AG10803 (cell line): ENCODE data around the gene KCNJ6.

ENCODE experiments used
- DNase-seq: peaks from one replicate; pipeline ENCODE4 v3.0.0; 2010; ENCODE audit warnings: low read depth
- H3K4me3 ChIP-seq: 2 replicates; pipeline ENCODE4 v1.5.1; 2011; ENCODE audit warnings: mild to moderate bottlenecking, low read length, control low read depth
- TF ChIP-seq, protein P1 (sequence below): conservative IDR thresholded peaks from 2 replicates; pipeline ENCODE4 v1.5.1; 2011; ENCODE audit warnings: mild to moderate bottlenecking, low read length, control low read depth, inconsistent platforms

The KCNJ6 gene

DNA sequence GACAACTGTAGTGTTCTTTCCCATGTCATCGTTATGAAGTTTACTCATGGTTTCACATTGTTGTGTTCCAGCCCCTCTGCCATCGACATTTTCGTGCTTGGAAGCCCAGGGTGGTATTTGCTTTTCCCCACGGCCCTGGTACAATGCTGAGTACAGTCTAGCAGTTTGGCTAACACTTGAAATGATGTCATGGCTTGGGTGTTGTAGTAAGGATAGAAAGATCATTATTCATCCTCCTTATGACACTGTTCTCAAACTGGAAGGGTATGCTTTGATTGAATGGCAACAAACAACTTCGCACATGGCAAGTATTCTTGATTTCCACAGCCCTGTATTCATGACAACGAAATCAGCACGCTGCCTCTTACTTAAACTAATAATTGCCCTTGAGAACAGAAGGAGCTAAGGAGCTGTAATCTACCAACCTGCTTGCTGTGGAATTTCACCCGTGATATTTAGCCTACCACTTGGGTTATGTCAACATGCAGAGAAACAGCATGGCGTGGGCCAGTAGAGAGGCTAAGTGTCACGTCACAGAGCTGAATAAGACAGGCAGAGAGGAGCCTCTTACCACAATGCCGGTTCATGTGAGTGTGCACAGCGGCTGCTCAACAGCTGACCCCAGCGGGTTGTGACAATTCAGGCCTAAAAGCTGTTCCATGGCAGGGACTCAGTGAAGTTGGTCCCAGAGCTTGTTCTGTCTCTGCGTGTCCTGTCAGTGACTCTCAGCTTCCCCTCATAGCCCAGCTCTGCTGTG lies 73.9 kb downstream of the KCNJ6 start:
- TF ChIP-seq, protein P1, sequence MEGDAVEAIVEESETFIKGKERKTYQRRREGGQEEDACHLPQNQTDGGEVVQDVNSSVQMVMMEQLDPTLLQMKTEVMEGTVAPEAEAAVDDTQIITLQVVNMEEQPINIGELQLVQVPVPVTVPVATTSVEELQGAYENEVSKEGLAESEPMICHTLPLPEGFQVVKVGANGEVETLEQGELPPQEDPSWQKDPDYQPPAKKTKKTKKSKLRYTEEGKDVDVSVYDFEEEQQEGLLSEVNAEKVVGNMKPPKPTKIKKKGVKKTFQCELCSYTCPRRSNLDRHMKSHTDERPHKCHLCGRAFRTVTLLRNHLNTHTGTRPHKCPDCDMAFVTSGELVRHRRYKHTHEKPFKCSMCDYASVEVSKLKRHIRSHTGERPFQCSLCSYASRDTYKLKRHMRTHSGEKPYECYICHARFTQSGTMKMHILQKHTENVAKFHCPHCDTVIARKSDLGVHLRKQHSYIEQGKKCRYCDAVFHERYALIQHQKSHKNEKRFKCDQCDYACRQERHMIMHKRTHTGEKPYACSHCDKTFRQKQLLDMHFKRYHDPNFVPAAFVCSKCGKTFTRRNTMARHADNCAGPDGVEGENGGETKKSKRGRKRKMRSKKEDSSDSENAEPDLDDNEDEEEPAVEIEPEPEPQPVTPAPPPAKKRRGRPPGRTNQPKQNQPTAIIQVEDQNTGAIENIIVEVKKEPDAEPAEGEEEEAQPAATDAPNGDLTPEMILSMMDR = no peak
- no peak overlapping the region for H3K4me3 ChIP-seq
- DNase-seq = no peak

DNA sequence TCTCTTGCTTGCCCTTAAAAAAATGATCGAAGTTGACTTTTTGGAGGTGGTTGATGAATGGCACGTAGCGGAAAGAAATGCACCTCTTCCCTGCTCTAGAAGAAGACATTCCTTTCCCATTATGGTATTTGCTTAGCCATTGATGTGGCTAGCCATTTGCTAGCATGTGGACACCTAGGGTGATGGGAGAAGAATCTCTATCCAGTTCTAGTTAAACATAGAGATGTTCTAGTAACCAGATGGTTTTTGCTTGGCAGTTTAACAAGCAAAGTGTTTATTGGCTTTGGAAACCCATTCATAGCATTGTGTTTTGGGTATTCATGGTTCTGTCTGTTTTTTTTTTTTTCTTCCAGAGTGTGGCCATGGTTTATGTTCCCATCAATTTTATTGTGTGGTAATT lies 78.9 kb downstream of the KCNJ6 start:
- no peak overlapping the region for H3K4me3 ChIP-seq
- TF ChIP-seq, protein P1 = no peak
- no peak for DNase-seq

DNA sequence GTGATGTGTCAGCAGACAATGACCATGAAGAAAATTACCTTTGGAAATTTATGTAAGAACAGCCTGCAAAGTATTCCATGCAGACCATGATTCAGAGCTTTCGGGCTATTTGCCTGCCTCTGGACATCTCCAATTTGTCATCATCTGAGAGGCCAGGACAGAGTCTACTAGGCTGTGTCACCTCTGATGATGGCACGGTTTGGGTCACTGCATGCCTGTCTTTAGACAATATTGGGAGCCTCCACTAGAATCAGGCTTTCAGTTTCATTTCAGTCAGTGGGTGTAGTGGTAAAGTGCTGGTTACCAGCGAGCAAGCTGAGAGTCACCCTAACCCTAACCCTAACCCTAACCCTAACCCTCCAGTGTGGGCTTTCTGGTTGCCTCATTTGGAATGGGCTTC lies 80.8 kb downstream of the KCNJ6 start:
- no peak for DNase-seq
- TF ChIP-seq, protein P1 = no peak
- no peak overlapping the region for H3K4me3 ChIP-seq

DNA sequence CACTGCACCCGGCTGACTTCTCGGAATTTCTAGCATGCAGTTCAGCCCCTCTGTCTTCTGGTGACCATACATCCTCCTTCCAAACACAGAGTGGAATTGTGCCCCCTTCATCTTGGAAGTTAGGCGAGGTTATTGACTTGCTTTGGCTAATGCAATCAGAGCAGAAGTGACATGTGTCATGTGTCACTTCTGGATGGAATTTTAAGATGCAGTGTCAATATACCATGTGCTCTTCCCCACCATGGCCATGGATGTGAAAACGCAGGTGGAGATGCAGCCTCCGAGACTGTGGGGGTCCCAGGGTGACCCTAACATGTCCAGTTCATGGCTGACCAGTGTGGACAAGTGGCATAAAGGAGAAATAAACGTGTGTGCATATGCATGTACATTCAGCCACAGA lies 83.0 kb downstream of the KCNJ6 start:
- no peak for DNase-seq
- TF ChIP-seq, protein P1 = no peak
- H3K4me3 ChIP-seq = no peak overlapping the region

DNA sequence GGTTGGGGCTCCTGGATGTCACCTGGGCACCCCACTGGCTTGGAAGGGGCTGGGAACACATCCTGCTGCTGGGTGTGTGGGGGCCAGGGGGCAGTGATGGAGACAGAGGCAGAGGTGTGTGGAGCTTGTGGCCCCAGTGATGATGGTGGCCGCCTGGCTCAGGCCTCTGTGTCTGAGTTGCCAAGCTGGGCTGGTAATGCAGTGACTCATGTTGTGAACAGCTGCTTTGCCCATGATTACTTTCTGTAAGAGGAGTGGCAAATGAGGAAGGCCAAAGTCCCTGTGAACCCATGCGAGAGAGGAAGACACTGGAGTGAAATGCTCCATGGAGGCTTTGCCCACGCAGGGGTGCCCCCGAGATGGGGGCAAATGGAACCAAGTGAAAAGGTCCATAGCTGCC lies 86.8 kb downstream of the KCNJ6 start:
- DNase-seq = peak; percentile 78
- H3K4me3 ChIP-seq = no peak overlapping the region
- TF ChIP-seq, protein P1 = no peak

DNA sequence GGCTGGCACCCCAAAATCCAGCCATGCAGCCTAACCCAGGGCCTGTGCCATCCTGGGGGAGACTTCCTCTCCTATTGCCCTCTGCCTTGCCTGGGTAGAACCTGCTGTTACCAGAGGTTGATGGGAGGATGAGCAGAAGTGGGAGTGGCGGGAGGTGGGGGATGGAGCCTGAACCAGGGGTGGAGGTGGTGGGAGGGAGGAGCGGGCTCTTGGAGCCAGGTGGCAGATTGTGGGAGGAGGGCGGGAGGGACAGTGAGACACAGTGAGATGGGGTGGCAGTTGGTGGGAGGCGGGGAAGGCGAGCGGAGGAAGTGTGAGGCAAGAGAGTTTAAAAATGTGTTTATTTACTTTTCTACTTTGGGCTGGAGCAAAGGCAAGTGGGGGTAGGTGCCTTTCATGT lies 87.3 kb downstream of the KCNJ6 start:
- TF ChIP-seq, protein P1 = no peak
- no peak for DNase-seq
- no peak overlapping the region for H3K4me3 ChIP-seq

DNA sequence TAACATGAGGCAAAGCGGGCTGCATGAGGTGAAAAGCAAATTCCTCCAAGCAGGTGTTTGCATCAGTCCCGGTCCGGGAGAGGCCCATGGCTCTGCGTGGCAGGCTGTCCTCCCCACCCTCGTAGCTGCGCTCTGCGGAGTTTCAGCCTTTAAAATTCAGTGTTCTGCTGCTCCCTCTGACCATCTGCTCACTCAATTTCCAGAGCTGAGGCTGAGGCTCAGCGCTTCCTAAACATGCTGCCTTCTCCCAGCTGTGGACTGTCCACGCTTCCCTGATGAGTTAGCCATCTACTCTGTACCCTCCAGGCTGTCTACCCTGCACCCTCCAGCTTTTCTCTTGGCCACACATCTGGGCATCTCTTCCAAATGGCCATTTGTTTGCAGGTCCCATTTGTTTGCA lies 87.7 kb downstream of the KCNJ6 start:
- TF ChIP-seq, protein P1 = no peak
- H3K4me3 ChIP-seq = no peak overlapping the region

More for the DNA sequence above, 87.7 kb downstream of the KCNJ6 start:
- no peak for DNase-seq
